MCF 10A (cell line): Measurements from ENCODE around the gene CEP120. TPM values are rescaled to one million over a fixed set of nuclear protein-coding genes. Genes with fewer than 3 reads are reported as not detected.

Source experiments
- BruUV-seq: library from RNA; stranded (reverse); fragments of 400-500 nt; replicated peaks from 2 replicates; lab custom pipeline; 2021; lab: Mats Ljungman, UMichigan
- CTCF ChIA-PET: fragments of 300-600 bp; sonication (Branson Sonifier 250); formaldehyde crosslinking; extraction: SDS; loops from one replicate; lab custom pipeline; 2021; ENCODE audit warnings: antibody characterized with exemption, inconsistent platforms; lab: Yijun Ruan, JAX
- POLR2A ChIA-PET: fragments of 300-600, 350-650 bp; sonication (Branson Sonifier 250); formaldehyde crosslinking; extraction: SDS; loops from one replicate; lab custom pipeline; 2020; ENCODE audit warnings: antibody characterized with exemption, inconsistent platforms; lab: Yijun Ruan, JAX
- DNase-seq: peaks from one replicate; pipeline ENCODE4 v3.0.0-alpha.2; 2018; ENCODE audit not compliant: unreplicated experiment
- H3K27ac Mint-ChIP-seq: one replicate; pipeline ENCODE4 v1.8.0; 2022; ENCODE audit warnings: mild to moderate bottlenecking, low read depth, mixed read lengths; ENCODE audit not compliant: unreplicated experiment
- H3K27me3 Mint-ChIP-seq: one replicate; pipeline ENCODE4 v1.8.0; 2022; ENCODE audit warnings: mixed read lengths; ENCODE audit not compliant: insufficient read depth, unreplicated experiment
- H3K36me3 Mint-ChIP-seq: one replicate; pipeline ENCODE4 v1.8.0; 2022; ENCODE audit warnings: mild to moderate bottlenecking, moderate library complexity, mixed read lengths; ENCODE audit not compliant: insufficient read depth, unreplicated experiment
- H3K4me1 Mint-ChIP-seq: one replicate; pipeline ENCODE4 v1.8.0; 2022; ENCODE audit warnings: mixed read lengths; ENCODE audit not compliant: insufficient read depth, unreplicated experiment
- H3K4me3 Mint-ChIP-seq: one replicate; pipeline ENCODE4 v1.8.0; 2022; ENCODE audit warnings: mild to moderate bottlenecking, moderate library complexity, mixed read lengths; ENCODE audit not compliant: unreplicated experiment
- H3K9me3 Mint-ChIP-seq: one replicate; pipeline ENCODE4 v1.8.0; 2022; ENCODE audit warnings: mixed read lengths; ENCODE audit not compliant: unreplicated experiment
- CTCF ChIP-seq: fragments of 200-600 bp; IDR thresholded peaks from one replicate; pipeline ENCODE4 v1.8.0; 2022; ENCODE audit warnings: antibody characterized with exemption, mild to moderate bottlenecking; ENCODE audit not compliant: unreplicated experiment
- intact Hi-C: fragments of 100-400 bp; cut with micrococcal nuclease; formaldehyde crosslinking; loops from 2 replicates; pipeline ENCODE4 v1.14.1; 2022
- total RNA-seq: library from RNA; stranded (reverse); gene quantifications from 2 replicates; pipeline ENCODE4 v1.2.3, GENCODE V29; 2022

The CEP120 gene
- total RNA-seq, 1 experiment from 2014 or later, result 54.5 TPM

- Mint-ChIP-seq H3K27me3 (no peaks in the 10 kb centered on the region), H3K9me3 (no peaks in the 10 kb centered on the region), H3K4me1 (no peaks in the 10 kb centered on the region), H3K27ac (peak overlapping the region; percentile 31), H3K36me3 (peaks cover 84% of the 10 kb centered on the region), H3K4me3 (no peak overlapping the region)
- ChIA-PET POLR2A (interaction anchor here (1.5 kb wide), 1 partner anchor 32 kb away, joined by 5 read pairs; the partner anchor contains the start of gene CEP120), CTCF (interaction anchor here (0.9 to 1.1 kb wide), 4 partner anchors 19 to 492 kb away, joined by 3 to 5 read pairs (median 3); no protein-coding TSS in a partner anchor)
- intact Hi-C loops, result no loop called here
- no peak for TF ChIP-seq CTCF
- no TSS peak for BruUV-seq
- no peak for DNase-seq
These were observed 32.2 kb downstream of the CEP120 start for GRCh38 chr5:123391009-123391408.

GRCh38 chr5:123389794-123390193 lies 33.4 kb downstream of the CEP120 start:
- BruUV-seq, result no TSS peak
- no peak for DNase-seq
- peaks cover 84% of the 10 kb centered on the region for H3K36me3 Mint-ChIP-seq
- H3K4me3 Mint-ChIP-seq, result no peak overlapping the region
- H3K27ac Mint-ChIP-seq, result no peak overlapping the region
- intact Hi-C loops, result no loop called here
- H3K4me1 Mint-ChIP-seq, result no peaks in the 10 kb centered on the region
- TF ChIP-seq CTCF, result no peak
- H3K9me3 Mint-ChIP-seq, result no peaks in the 10 kb centered on the region
- CTCF ChIA-PET, result interaction anchor here (1.4 kb wide), 1 partner anchor 27 kb away, joined by 3 read pairs; no protein-coding TSS in a partner anchor
- POLR2A ChIA-PET, result interaction anchor here (0.7 kb wide), 1 partner anchor 97 kb away, joined by 3 read pairs; no protein-coding TSS in a partner anchor
- no peaks in the 10 kb centered on the region for H3K27me3 Mint-ChIP-seq

GRCh38 chr5:123387313-123387712 lies 35.9 kb downstream of the CEP120 start:
- ChIA-PET POLR2A (interaction anchor here (1.2 kb wide), 1 partner anchor 37 kb away, joined by 3 read pairs; no protein-coding TSS in a partner anchor), CTCF (interaction anchor here (0.6 to 2.1 kb wide), 2 partner anchors 17 to 871 kb away, joined by 3 to 12 read pairs; no protein-coding TSS in a partner anchor)
- no peaks in the 10 kb centered on the region for H3K27me3 Mint-ChIP-seq
- BruUV-seq, result no TSS peak
- H3K36me3 Mint-ChIP-seq, result peaks cover 88% of the 10 kb centered on the region
- H3K4me3 Mint-ChIP-seq, result no peak overlapping the region
- no peak for TF ChIP-seq CTCF
- H3K9me3 Mint-ChIP-seq, result no peaks in the 10 kb centered on the region
- no peak for DNase-seq
- no peak overlapping the region for H3K27ac Mint-ChIP-seq
- H3K4me1 Mint-ChIP-seq, result no peaks in the 10 kb centered on the region
- intact Hi-C loops, result no loop called here

GRCh38 chr5:123382252-123382651 lies 41.0 kb downstream of the CEP120 start:
- ChIA-PET CTCF (interaction anchor here (0.7 to 1.2 kb wide), 2 partner anchors 10 to 19 kb away, joined by 4 to 5 read pairs; no protein-coding TSS in a partner anchor), POLR2A (no interaction called here)
- Mint-ChIP-seq H3K9me3 (no peaks in the 10 kb centered on the region), H3K4me1 (no peaks in the 10 kb centered on the region), H3K36me3 (peaks cover 86% of the 10 kb centered on the region), H3K27me3 (no peaks in the 10 kb centered on the region), H3K27ac (peak overlapping the region; percentile 41), H3K4me3 (no peak overlapping the region)
- no peak for DNase-seq
- intact Hi-C loops, result no loop called here
- BruUV-seq, result no TSS peak
- TF ChIP-seq CTCF, result no peak
